GM19372 (cell line): ENCODE data around the gene ITGB1.

Experiments
- ATAC-seq: cut with Tn5 transposase; IDR thresholded peaks from one replicate; pipeline ENCODE4 v1.9.1; 2021; ENCODE audit warnings: mild to moderate bottlenecking, low read depth, moderate library complexity; ENCODE audit not compliant: unreplicated experiment

Gene ITGB1

GRCh38 chr10:32956365-32957197 lies 1.4 kb downstream of the ITGB1 start:
- ATAC-seq = no peak

- no peak for ATAC-seq
These were observed 2.2 kb downstream of the ITGB1 start for GRCh38 chr10:32955790-32956189.

- ATAC-seq = no peak
These were observed 2.7 kb downstream of the ITGB1 start for GRCh38 chr10:32955299-32955772.

GRCh38 chr10:32954545-32955298 lies 3.3 kb downstream of the ITGB1 start:
- no peak for ATAC-seq

- no peak for ATAC-seq
These were observed 4.0 kb downstream of the ITGB1 start for GRCh38 chr10:32954080-32954479.

- ATAC-seq = no peak
These were observed 4.6 kb downstream of the ITGB1 start for GRCh38 chr10:32953277-32953927.

- ATAC-seq = no peak
These were observed 5.3 kb downstream of the ITGB1 start for GRCh38 chr10:32952541-32953276.

- no peak for ATAC-seq
These were observed 5.9 kb downstream of the ITGB1 start for GRCh38 chr10:32952094-32952493.

GRCh38 chr10:32951111-32951510 lies 6.9 kb downstream of the ITGB1 start:
- no peak for ATAC-seq

- ATAC-seq = no peak
These were observed 7.4 kb downstream of the ITGB1 start for GRCh38 chr10:32950591-32951108.

- ATAC-seq = no peak
These were observed 8.8 kb downstream of the ITGB1 start for GRCh38 chr10:32949221-32949678.

GRCh38 chr10:32948451-32948850 lies 9.6 kb downstream of the ITGB1 start:
- ATAC-seq = no peak

- ATAC-seq = no peak
These were observed 10.4 kb downstream of the ITGB1 start for GRCh38 chr10:32947586-32947985.

GRCh38 chr10:32946108-32946507 lies 11.9 kb downstream of the ITGB1 start:
- ATAC-seq = no peak

- no peak for ATAC-seq
These were observed 14.0 kb downstream of the ITGB1 start for GRCh38 chr10:32943854-32944661.

- peak; percentile 55 for ATAC-seq
These were observed 14.6 kb downstream of the ITGB1 start for GRCh38 chr10:32943395-32943794.

GRCh38 chr10:32942081-32942480 lies 15.9 kb downstream of the ITGB1 start:
- no peak for ATAC-seq

GRCh38 chr10:32941357-32941756 lies 16.7 kb downstream of the ITGB1 start:
- no peak for ATAC-seq
